Brain pericyte (primary cell): ENCODE results near the gene ENPP6.
A peak's percentile ranks its signal among the peaks of the same experiment; 100 is the strongest.

Experiments
- DNase-seq: peaks from one replicate; pipeline ENCODE4 v3.0.0-alpha.2; 2012; ENCODE audit warnings: low read depth, low spot score

Gene ENPP6

GRCh38 chr4:184217634-184218033 is at the start of gene ENPP6:
Gene ENPP6, minus strand, starts transcription at chr4:184217873. Its CDS starts 54 bp downstream, at chr4:184217819.
- no peak for DNase-seq

DNA sequence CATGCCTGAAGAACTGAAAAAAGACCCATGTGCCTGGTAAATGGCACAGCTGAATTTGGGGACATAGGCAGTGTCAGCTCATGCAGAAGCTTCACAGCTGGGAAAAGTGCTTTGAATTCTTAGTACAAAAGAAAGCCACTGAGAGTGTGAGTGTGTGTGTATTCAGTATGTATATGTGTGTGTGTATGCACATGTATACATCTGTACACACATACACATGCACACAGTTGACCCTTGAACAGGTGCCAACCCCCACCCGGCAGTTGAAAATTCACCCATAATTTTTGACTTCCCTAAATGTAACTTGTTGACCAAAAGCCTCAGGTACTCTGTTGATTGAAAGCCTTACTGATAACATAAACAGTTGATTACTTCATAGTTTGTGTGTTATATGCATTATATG is 49.5 kb upstream of the ENPP6 start:
- DNase-seq = no peak

GRCh38 chr4:184265546-184266351 is 48.1 kb upstream of the ENPP6 start:
- no peak for DNase-seq

- DNase-seq = peak; percentile 65
Measured at GRCh38 chr4:184263910-184264732, 46.4 kb upstream of the ENPP6 start.

DNA sequence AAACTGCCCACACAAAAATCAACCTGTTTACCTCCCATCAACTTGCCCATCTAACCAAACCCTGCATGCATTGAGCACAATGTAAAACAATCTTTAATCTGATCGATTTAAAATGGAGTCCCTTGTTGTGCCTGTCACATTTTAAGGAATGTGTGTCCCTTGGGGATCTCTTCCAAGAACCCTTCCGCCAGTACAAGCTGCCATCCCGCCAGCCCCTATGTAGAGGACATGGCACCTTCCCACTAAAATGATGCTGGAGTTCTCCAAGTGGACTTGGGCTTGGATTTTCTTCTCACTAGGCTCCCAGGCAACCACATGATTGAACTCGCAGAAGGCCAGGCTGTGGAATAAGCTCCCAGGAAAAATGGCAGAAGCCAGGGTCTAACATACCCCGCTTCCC is 45.8 kb upstream of the ENPP6 start:
- DNase-seq = no peak

GRCh38 chr4:184262901-184263300 is 45.2 kb upstream of the ENPP6 start:
- DNase-seq = no peak

DNA sequence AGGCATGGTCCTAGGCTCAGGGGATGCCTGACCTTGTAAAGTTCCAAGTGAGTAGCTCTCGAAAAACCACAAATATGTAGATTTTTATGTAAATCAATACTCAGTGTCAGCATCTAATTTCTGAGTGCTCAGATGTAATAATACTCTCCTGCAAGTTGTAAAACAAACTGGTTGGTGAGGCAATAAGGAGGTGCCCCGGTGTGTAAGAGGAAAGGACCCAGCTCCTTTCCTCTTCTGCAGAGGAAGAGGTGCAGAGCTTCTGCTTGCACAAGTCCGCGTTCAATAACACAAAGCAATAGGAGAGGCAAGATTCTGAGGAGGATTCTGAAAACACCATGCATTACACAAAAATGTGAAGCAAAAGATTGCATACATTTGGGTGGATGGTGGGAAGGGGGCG is 43.6 kb upstream of the ENPP6 start:
- no peak for DNase-seq

- no peak for DNase-seq
Measured at GRCh38 chr4:184259866-184260265, 42.2 kb upstream of the ENPP6 start.

DNA sequence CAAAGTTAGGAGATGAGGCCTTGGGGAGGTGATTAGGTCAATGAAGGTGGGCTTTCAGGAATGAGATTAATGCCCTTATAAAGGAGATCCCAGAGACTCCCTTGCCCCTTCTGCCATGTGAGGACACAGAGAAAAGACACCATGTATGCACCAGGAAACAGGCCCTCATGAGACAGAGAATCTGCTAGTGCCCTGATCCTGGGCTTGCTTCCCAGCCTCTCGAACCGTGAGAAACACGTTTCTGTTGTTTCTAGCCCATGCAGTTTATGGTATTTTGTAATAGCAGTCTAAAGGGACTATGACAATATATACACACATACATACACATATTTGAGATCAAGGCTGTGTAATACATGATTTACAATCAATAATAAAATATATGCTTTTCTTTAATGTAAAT is 41.4 kb upstream of the ENPP6 start:
- no peak for DNase-seq

GRCh38 chr4:184255871-184256642 is 38.4 kb upstream of the ENPP6 start:
- DNase-seq = no peak

DNA sequence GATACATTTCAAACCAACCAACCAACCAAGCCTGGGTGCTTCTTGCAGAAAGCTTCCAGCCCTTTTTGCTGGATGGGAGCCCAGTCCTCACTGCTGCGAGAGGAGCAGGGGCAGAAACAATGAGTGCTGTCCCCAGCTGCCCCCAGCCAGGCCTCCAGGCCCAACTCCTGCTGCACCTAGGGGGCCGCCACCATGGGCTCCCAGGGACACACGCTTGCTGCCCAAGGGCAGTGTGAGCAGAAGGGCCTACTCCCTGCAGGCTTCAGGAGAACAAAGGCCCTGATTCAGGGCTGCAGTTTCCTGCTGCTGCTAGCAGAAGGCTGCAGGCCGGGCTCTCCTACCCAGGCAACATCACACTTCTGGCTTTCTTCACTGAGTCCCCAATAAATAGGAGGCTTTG is 37.7 kb upstream of the ENPP6 start:
- DNase-seq = no peak

GRCh38 chr4:184253072-184253420 is 35.4 kb upstream of the ENPP6 start:
- DNase-seq = no peak

GRCh38 chr4:184252136-184253071 is 34.7 kb upstream of the ENPP6 start:
- DNase-seq = no peak

- no peak for DNase-seq
Measured at GRCh38 chr4:184251670-184251980, 34.0 kb upstream of the ENPP6 start.

- DNase-seq = no peak
Measured at GRCh38 chr4:184250795-184251669, 33.4 kb upstream of the ENPP6 start.

DNA sequence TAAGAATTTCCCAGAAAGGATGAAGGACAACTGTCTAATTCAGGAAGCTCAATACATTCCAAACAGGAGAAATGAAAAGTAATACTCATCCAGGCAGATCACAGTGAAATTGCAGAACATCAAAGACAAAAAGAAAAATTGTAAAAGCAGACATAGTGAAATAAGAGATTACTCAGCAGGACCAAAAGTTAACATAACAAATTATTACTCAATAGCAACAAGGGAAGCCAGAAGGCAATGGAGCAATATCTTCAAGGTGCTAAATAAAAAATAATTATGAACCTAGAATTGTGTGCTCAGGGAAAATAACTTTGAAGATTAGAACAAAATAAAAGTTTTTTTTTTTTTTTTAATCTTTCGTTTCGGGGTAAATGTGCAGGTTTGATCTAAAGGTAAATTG is 30.5 kb upstream of the ENPP6 start:
- no peak for DNase-seq

DNA sequence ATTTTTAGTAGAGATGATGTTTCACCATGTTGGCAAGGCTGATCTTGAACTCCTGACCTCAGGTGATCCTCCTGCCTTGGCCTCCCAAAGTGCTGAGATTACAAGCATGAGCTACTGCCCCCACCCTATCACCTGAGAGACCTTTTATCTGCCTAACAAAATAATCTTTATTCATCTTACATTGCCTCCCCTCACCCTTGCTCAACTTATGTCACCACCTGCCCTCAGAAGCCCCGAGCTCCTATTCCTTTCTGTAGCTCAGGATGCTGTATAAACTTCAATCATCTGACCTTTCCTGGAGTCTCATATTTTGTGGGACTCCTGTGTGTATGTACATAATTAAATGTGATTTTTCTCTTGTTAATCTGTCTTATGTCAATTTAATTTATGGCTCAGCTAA is 29.7 kb upstream of the ENPP6 start:
- no peak for DNase-seq

GRCh38 chr4:184246426-184246825 is 28.8 kb upstream of the ENPP6 start:
- DNase-seq = no peak

DNA sequence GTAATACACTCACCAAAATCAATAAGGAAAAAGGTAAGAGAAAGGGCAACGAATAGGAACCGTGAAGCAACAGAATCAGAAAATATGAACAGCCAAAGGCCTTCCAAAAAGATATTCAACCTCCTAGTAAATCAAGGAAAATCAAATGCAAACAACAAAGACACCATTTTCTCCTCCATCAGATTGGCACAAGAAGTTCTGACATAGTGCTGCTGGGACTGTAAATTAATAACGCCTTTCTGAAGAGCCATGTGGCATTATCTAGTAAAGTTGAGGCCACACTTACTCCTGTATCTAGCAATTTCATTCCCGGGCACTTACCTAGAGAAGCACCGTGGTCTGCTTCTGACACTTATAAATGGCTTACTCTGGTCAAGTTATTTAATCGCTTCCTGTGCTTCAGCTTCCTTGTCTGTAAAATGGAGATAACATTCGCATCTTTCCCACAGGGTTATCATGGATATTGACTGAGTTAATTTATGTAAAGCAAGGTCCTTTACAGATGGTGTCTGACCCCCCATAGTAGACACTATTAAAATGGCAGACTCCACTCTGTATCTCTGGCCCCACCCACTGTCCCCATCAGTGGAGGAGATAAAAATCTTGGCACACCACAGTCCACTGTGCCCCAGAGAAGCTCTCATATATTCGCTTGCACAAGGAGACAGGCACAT is 20.5 kb upstream of the ENPP6 start:
- no peak for DNase-seq

GRCh38 chr4:184237612-184238011 is 19.9 kb upstream of the ENPP6 start:
- no peak for DNase-seq
